SK-N-SH (cell line): Measurements from ENCODE around the gene METTL23. TPM values are rescaled to one million over a fixed set of nuclear protein-coding genes. Genes with fewer than 3 reads are reported as not detected.
A peak's percentile ranks its signal among the peaks of the same experiment; 100 is the strongest.
"Not testable (repeated sequence)": the region's sequence is repeated elsewhere in the genome, so short reads cannot be mapped to it uniquely, and the experiment has no call there.

Experiments
- CTCF ChIA-PET: fragments of 300-600, 350-600 bp; formaldehyde crosslinking; extraction: SDS; loops from one replicate; lab custom pipeline; 2021; lab: Yijun Ruan, JAX
- POLR2A ChIA-PET: fragments of 350-600 bp; sonication (Branson Sonifier 250); formaldehyde crosslinking; extraction: SDS; loops from one replicate; lab custom pipeline; 2020; ENCODE audit warnings: antibody characterized with exemption, inconsistent platforms; lab: Yijun Ruan, JAX
- DNase-seq: peaks from one replicate; pipeline ENCODE4 v3.0.0; 2012
- H2AFZ ChIP-seq: fragments of 200-600 bp; sonication (generic); 2 replicates; pipeline ENCODE4 v1.8.1; 2016; ENCODE audit warnings: antibody characterized with exemption, mild to moderate bottlenecking, low read depth
- H3F3A ChIP-seq: fragments of 200-600 bp; sonication (generic); replicated peaks from 2 replicates; pipeline ENCODE3; 2016; ENCODE audit warnings: antibody characterized with exemption, mild to moderate bottlenecking; ENCODE audit not compliant: insufficient read depth
- H3K27ac ChIP-seq, 2 experiments: fragments of 200-500 bp in 1 of 2; fragments of 200-600 bp in 1 of 2; sonication (Bioruptor generic) in 1 of 2; sonication (generic), shearing (Covaris generic) in 1 of 2; 2 replicates each; pipeline versions ENCODE4 v1.5.1 to v1.6.1; 2014 to 2016; ENCODE audit warnings: low read depth in 2 of 2, inconsistent platforms in 1 of 2, low read length in 1 of 2, mild to moderate bottlenecking in 1 of 2, mixed read lengths in 1 of 2
- H3K27me3 ChIP-seq: fragments of 200-600 bp; sonication (generic), shearing (Covaris generic); 2 replicates; pipeline ENCODE4 v1.6.1; 2016; ENCODE audit warnings: mixed run types; ENCODE audit not compliant: insufficient read depth
- H3K36me3 ChIP-seq, 2 experiments: fragments of 200-500 bp in 1 of 2; fragments of 200-600 bp in 1 of 2; sonication (Bioruptor generic) in 1 of 2; sonication (generic) in 1 of 2; replicated peaks in 1 of 2; 2 replicates each; pipeline versions ENCODE3 to v1.5.1; 2014 to 2016; ENCODE audit warnings: low read length in 1 of 2, mild to moderate bottlenecking in 1 of 2; ENCODE audit not compliant: insufficient read depth in 2 of 2, control insufficient read depth in 1 of 2
- H3K4me1 ChIP-seq, 2 experiments: fragments of 200-500 bp in 1 of 2; fragments of 200-600 bp in 1 of 2; sonication (Bioruptor generic) in 1 of 2; sonication (generic), shearing (Covaris generic) in 1 of 2; 2 replicates each; pipeline versions ENCODE4 v1.5.1 to v1.6.1; 2014 to 2016; ENCODE audit warnings: low read depth in 1 of 2, low read length in 1 of 2, mixed run types in 1 of 2; ENCODE audit not compliant: insufficient read depth in 2 of 2, control insufficient read depth in 1 of 2
- H3K4me2 ChIP-seq: fragments of 200-600 bp; sonication (generic), shearing (Covaris generic); 2 replicates; pipeline ENCODE4 v1.6.1; 2017; ENCODE audit warnings: mixed run types
- H3K4me3 ChIP-seq, 2 experiments: fragments of 200-500 bp in 1 of 2; fragments of 200-600 bp in 1 of 2; sonication (Bioruptor generic) in 1 of 2; sonication (generic), shearing (Covaris generic) in 1 of 2; 2 replicates each; pipeline versions ENCODE4 v1.5.1 to v1.8.1; 2014 to 2016; ENCODE audit warnings: low read depth in 2 of 2, inconsistent platforms in 1 of 2, low read length in 1 of 2, mild to moderate bottlenecking in 1 of 2, mixed read lengths in 1 of 2, moderate library complexity in 1 of 2
- H3K79me2 ChIP-seq: fragments of 200-600 bp; sonication (generic); 2 replicates; pipeline ENCODE4 v1.8.1; 2017; ENCODE audit warnings: mild to moderate bottlenecking; ENCODE audit not compliant: insufficient read depth
- H3K9ac ChIP-seq: fragments of 200-600 bp; sonication (generic); 2 replicates; pipeline ENCODE4 v1.6.1; 2017; ENCODE audit warnings: mixed run types
- H3K9me2 ChIP-seq: fragments of 200-600 bp; sonication (generic); 2 replicates; pipeline ENCODE4 v1.6.1; 2017; ENCODE audit warnings: mixed run types
- H3K9me3 ChIP-seq: fragments of 200-600 bp; sonication (generic); 2 replicates; pipeline ENCODE4 v1.6.1; 2017; ENCODE audit warnings: mixed run types, mild to moderate bottlenecking, moderate library complexity
- H4K20me1 ChIP-seq: fragments of 200-600 bp; sonication (generic); 2 replicates; pipeline ENCODE4 v1.6.1; 2017; ENCODE audit warnings: mild to moderate bottlenecking, mixed run types; ENCODE audit not compliant: insufficient read depth
- ELF1 ChIP-seq: IDR thresholded peaks from 2 replicates; pipeline ENCODE4 v1.4.0; 2012
- FOSL2 ChIP-seq: IDR thresholded peaks from 2 replicates; pipeline ENCODE4 v1.4.0; 2012; ENCODE audit warnings: low read depth, mild to moderate bottlenecking, moderate library complexity, borderline replicate concordance
- FOXJ3 ChIP-seq: sonication (generic); formaldehyde crosslinking; IDR thresholded peaks from 2 replicates; pipeline ENCODE4 v1.5.1; 2020; ENCODE audit warnings: mild to moderate bottlenecking, missing genetic modification reagents
- FOXM1 ChIP-seq: IDR thresholded peaks from 2 replicates; pipeline ENCODE4 v1.4.0; 2012; ENCODE audit warnings: low read depth, mild to moderate bottlenecking
- RFX5 ChIP-seq: IDR thresholded peaks from 2 replicates; pipeline ENCODE4 v1.6.1; 2012; ENCODE audit warnings: mild to moderate bottlenecking, improper control_type of control experiment, low read length
- SIN3A ChIP-seq: IDR thresholded peaks from 2 replicates; pipeline ENCODE4 v1.6.1; 2012; ENCODE audit warnings: low read depth, mild to moderate bottlenecking, low read length, moderate library complexity, borderline replicate concordance
- TEAD4 ChIP-seq: IDR thresholded peaks from 2 replicates; pipeline ENCODE4 v1.4.0; 2012; ENCODE audit warnings: mild to moderate bottlenecking, borderline replicate concordance; ENCODE audit not compliant: insufficient read depth
- YY1 ChIP-seq: IDR thresholded peaks from 2 replicates; pipeline ENCODE4 v1.4.0; 2012; ENCODE audit warnings: low read depth, mild to moderate bottlenecking
- WGBS: methylation state at CpG from one replicate; pipeline ENCODE4 v1.1.6; 2017; ENCODE audit warnings: low lambda C conversion rate; 5-methylcytosine and 5-hydroxymethylcytosine counted together
- polyA plus RNA-seq, 3 experiments: library from polyadenylated mRNA; depleted of rRNA; stranded (reverse); fragments of >200 nt; gene quantifications; 2 replicates each; pipeline ENCODE4 v1.2.3, GENCODE V29; 2012
- TF ChIP-seq, protein P1 (sequence below): IDR thresholded peaks from 2 replicates; pipeline ENCODE4 v1.4.0; 2012; ENCODE audit warnings: low read depth, borderline replicate concordance
- TF ChIP-seq, protein P2 (sequence below): IDR thresholded peaks from 2 replicates; pipeline ENCODE4 v1.6.1; 2012; ENCODE audit warnings: mild to moderate bottlenecking, low read depth, low read length, moderate library complexity

The METTL23 gene
- polyA plus RNA-seq, 1 of the 3 experiments (the other 2 are of a cell fraction): 75.9 TPM

DNA sequence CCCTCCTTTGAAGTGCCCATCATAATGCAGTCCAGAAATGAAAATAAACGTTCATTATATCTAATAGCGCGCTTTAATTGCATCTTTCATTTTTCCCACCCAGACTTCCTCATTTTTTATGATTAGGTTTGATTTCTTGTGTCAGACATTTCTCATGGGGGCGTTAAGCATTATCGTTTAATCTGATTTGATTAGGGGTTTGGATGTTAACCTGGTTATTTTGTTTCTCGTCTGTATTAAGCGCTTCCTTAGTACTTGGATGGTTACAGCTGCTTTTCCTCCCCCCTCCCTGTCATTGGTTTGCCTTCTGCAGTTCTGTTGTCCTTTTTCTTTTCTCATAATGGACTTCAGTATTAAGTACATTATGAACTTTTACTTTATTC, 11.8 kb downstream of the METTL23 start:
- DNase-seq: peak; percentile 61
- peaks cover 24 to 34% of the 10 kb centered on the region in 2 experiments for H3K4me1 ChIP-seq
- H2AFZ ChIP-seq: peak overlapping the region; percentile 87
- CTCF ChIA-PET: interaction anchor here (0.7 to 5.8 kb wide), 7 partner anchors 10 to 328 kb away, joined by 3 to 34 read pairs (median 7); partner anchors contain the start of genes JMJD6, METTL23 and MGAT5B
- peak overlapping the region; percentile 94 for H3K9ac ChIP-seq
- POLR2A ChIA-PET: interaction anchor here (1.0 to 4.6 kb wide), 7 partner anchors 12 to 350 kb away, joined by 3 to 47 read pairs (median 5); partner anchors contain the start of genes JMJD6, METTL23 and MGAT5B
- no peaks in the 10 kb centered on the region for H3K9me3 ChIP-seq
- peak overlapping the region; percentile 93 to 100 for H3K4me3 ChIP-seq
- H3F3A ChIP-seq: peaks cover 29% of the 10 kb centered on the region
- H3K27me3 ChIP-seq: no peaks in the 10 kb centered on the region
- peaks cover 41 to 43% of the 10 kb centered on the region in 2 experiments for H3K36me3 ChIP-seq
- 2% methylated on average over 7 of the region's 7 CpGs for WGBS
- H3K9me2 ChIP-seq: no peaks in the 10 kb centered on the region
- H3K27ac ChIP-seq: peak overlapping the region; percentile 98 to 100
- H4K20me1 ChIP-seq: peaks cover 28% of the 10 kb centered on the region
- peaks cover 71% of the 10 kb centered on the region for H3K79me2 ChIP-seq
- TF ChIP-seq RFX5: 0 out of 2 replicates have a peak, but pooled peaks have one; percentile 34
- TF ChIP-seq, protein P1, sequence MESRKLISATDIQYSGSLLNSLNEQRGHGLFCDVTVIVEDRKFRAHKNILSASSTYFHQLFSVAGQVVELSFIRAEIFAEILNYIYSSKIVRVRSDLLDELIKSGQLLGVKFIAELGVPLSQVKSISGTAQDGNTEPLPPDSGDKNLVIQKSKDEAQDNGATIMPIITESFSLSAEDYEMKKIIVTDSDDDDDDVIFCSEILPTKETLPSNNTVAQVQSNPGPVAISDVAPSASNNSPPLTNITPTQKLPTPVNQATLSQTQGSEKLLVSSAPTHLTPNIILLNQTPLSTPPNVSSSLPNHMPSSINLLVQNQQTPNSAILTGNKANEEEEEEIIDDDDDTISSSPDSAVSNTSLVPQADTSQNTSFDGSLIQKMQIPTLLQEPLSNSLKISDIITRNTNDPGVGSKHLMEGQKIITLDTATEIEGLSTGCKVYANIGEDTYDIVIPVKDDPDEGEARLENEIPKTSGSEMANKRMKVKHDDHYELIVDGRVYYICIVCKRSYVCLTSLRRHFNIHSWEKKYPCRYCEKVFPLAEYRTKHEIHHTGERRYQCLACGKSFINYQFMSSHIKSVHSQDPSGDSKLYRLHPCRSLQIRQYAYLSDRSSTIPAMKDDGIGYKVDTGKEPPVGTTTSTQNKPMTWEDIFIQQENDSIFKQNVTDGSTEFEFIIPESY: no peak
- peak overlapping the region; percentile 94 for H3K4me2 ChIP-seq

DNA sequence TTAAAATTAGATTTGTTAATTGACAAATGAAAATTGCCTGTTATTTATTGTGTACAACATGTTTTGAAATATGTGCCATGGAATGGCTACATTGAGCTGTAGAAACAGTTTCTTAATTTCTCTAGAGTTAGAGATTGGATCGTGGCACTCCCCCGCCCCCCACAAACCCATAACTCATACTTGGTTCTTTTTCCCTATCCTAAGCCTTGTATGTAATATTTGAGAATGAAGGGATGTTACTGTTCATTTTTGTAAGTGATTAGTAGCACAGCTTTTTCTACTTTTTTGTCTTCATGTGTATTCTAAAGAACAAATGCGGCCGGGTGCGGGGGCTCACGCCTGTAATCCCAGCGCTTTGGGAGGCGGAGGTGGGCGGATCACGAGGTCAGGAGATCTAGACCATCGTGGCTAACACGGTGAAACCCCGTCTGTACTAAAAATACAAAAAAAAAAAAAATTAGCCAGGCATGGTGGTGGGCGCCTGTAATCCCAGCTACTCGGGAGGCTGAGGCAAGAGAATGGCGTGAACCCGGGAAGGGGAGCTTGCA, 13.0 kb downstream of the METTL23 start:
- Histone ChIP-seq H4K20me1 (peaks cover 16% of the 10 kb centered on the region), H3K4me1 (peaks cover 12 to 22% of the 10 kb centered on the region in 2 experiments; a peak in 3 of 4 replicates), H3K4me3 (peak overlapping the region in 1 of 2 experiments; percentile 93; a peak in 2 of 4 replicates), H3K4me2 (peak overlapping the region; percentile 94), H3F3A (peaks cover 18% of the 10 kb centered on the region), H3K79me2 (peaks cover 59% of the 10 kb centered on the region), H3K27ac (0 out of 4 replicates have a peak overlapping the region, but pooled peaks of 1 of the 2 experiments have one; percentile 100), H3K9ac (peak overlapping the region; percentile 94; the same call in 1 of the 2 replicates), H3K36me3 (peaks cover 37 to 43% of the 10 kb centered on the region in 2 experiments)
- WGBS: 95% methylated on average over 17 of the region's 17 CpGs
- CTCF ChIA-PET: interaction anchor here (1.2 to 5.8 kb wide), 10 partner anchors 13 to 349 kb away, joined by 3 to 34 read pairs (median 5); partner anchors contain the start of genes JMJD6, METTL23 and MGAT5B
- H3K27me3 ChIP-seq, H3K9me3 ChIP-seq, H2AFZ ChIP-seq, DNase-seq, H3K9me2 ChIP-seq: not testable (repeated sequence)
- POLR2A ChIA-PET: interaction anchor here (0.6 to 4.6 kb wide), 4 partner anchors 9 to 213 kb away, joined by 3 to 47 read pairs (median 4); partner anchors contain the start of genes JMJD6 and METTL23

DNA sequence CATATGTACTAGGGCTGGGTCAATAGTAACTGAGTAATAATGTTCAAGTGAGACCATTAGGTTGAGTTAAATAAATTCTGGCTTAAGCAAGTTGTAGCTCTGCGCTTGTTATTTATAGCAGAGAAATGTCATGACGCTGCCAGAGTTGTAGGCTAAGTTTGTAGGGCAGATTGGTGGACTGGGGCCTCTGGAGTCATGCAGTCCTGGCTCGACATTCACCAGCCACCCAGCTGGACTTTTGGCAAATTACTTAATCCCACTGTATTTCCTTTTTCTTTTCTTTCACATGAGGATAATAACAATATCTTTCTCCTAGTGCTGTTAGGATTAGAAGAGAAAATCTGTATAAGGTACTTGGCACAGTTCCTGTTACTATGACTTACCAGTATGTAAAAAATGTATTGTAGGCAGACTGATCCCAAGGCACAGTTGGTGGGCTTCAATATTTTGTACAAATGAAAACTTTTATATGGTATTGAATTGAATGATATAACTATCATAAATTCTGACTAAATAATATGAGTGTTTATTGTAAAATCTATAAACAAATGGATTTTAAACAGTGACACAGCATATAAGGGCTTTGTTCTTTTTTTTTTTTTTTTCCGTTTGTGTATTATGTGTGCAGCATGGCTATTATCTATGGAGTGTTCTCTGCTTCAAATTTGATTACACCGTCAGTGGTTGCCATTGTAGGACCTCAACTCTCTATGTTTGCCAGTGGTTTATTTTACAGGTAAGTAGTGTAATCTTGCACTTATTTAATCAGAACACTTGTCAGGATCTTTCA, 13.9 kb downstream of the METTL23 start:
- Histone ChIP-seq H3K4me2 (peak overlapping the region; percentile 94; the same call in 1 of the 2 replicates), H3K36me3 (peaks cover 37 to 43% of the 10 kb centered on the region in 2 experiments), H3K9me3 (no peaks in the 10 kb centered on the region), H3K27ac (peak overlapping the region in 1 of 2 experiments; percentile 20; a peak in 1 of 4 replicates), H3K4me3 (no peak overlapping the region), H2AFZ (no peak overlapping the region), H3K27me3 (no peaks in the 10 kb centered on the region), H3K4me1 (peaks cover 11 to 14% of the 10 kb centered on the region in 2 experiments; a peak in 3 of 4 replicates), H3K9me2 (no peaks in the 10 kb centered on the region), H3K9ac (no peak overlapping the region), H3F3A (peaks cover 18% of the 10 kb centered on the region), H4K20me1 (peaks cover 8% of the 10 kb centered on the region), H3K79me2 (peaks cover 50% of the 10 kb centered on the region)
- WGBS: 91% methylated on average over 5 of the region's 5 CpGs
- ChIA-PET CTCF (interaction anchor here (1.3 to 5.8 kb wide), 5 partner anchors 14 to 348 kb away, joined by 3 to 34 read pairs (median 4); partner anchors contain the start of genes JMJD6, METTL23 and MGAT5B), POLR2A (interaction anchor here (0.6 kb wide), 1 partner anchor 212 kb away, joined by 4 read pairs; no protein-coding TSS in a partner anchor)
- DNase-seq: no peak
- TF ChIP-seq, protein P2, sequence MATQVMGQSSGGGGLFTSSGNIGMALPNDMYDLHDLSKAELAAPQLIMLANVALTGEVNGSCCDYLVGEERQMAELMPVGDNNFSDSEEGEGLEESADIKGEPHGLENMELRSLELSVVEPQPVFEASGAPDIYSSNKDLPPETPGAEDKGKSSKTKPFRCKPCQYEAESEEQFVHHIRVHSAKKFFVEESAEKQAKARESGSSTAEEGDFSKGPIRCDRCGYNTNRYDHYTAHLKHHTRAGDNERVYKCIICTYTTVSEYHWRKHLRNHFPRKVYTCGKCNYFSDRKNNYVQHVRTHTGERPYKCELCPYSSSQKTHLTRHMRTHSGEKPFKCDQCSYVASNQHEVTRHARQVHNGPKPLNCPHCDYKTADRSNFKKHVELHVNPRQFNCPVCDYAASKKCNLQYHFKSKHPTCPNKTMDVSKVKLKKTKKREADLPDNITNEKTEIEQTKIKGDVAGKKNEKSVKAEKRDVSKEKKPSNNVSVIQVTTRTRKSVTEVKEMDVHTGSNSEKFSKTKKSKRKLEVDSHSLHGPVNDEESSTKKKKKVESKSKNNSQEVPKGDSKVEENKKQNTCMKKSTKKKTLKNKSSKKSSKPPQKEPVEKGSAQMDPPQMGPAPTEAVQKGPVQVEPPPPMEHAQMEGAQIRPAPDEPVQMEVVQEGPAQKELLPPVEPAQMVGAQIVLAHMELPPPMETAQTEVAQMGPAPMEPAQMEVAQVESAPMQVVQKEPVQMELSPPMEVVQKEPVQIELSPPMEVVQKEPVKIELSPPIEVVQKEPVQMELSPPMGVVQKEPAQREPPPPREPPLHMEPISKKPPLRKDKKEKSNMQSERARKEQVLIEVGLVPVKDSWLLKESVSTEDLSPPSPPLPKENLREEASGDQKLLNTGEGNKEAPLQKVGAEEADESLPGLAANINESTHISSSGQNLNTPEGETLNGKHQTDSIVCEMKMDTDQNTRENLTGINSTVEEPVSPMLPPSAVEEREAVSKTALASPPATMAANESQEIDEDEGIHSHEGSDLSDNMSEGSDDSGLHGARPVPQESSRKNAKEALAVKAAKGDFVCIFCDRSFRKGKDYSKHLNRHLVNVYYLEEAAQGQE: no peak
- TF ChIP-seq YY1 (no peak), SIN3A (no peak), FOSL2 (no peak), TEAD4 (no peak), FOXM1 (no peak), ELF1 (no peak), FOXJ3 (CRISPR knock-in tag) (no peak)
